AG04450 (cell line): ENCODE data around the gene MARK1. TPM values are rescaled to one million over a fixed set of nuclear protein-coding genes. Genes with fewer than 3 reads are reported as not detected.

Experiments used
- CTCF ChIA-PET: fragments of 300-600, 350-600 bp; formaldehyde crosslinking; extraction: SDS; loops from one replicate; lab custom pipeline; 2022; ENCODE audit warnings: antibody characterized with exemption, inconsistent platforms; lab: Charles Lee
- POLR2A ChIA-PET: fragments of 350-600 bp; formaldehyde crosslinking; extraction: SDS; loops from one replicate; lab custom pipeline; 2021; ENCODE audit warnings: antibody characterized with exemption, inconsistent platforms; lab: Yijun Ruan, JAX
- DNase-seq: peaks from one replicate; pipeline ENCODE4 v3.0.0-alpha.2; 2011; ENCODE audit warnings: low read depth, low spot score
- H3K27ac ChIP-seq: one replicate; pipeline ENCODE4 v1.5.1; 2012; ENCODE audit warnings: low read depth, low read length, control low read depth
- H3K27me3 ChIP-seq: one replicate; pipeline ENCODE4 v1.6.0; 2012; ENCODE audit warnings: low read length; ENCODE audit not compliant: control insufficient read depth, insufficient read depth
- H3K4me3 ChIP-seq: 2 replicates; pipeline ENCODE4 v1.5.1; 2011; ENCODE audit warnings: mild to moderate bottlenecking, low read depth, low read length, control low read depth
- H3K9me3 ChIP-seq: 2 replicates; pipeline ENCODE4 v1.5.1; 2012; ENCODE audit warnings: low read length; ENCODE audit not compliant: control insufficient read depth, insufficient read depth
- CTCF ChIP-seq: IDR thresholded peaks from 2 replicates; pipeline ENCODE4 v1.5.1; 2011; ENCODE audit warnings: low read depth, low read length, control low read depth, inconsistent platforms
- polyA plus RNA-seq: library from polyadenylated mRNA; depleted of rRNA; stranded (reverse); fragments of >200 nt; gene quantifications from 2 replicates; pipeline ENCODE4 v1.2.3, GENCODE V29; 2011

MARK1 gene
- polyA plus RNA-seq, 1 experiment: not detected

- CTCF ChIA-PET: interaction anchor here (1.0 kb wide), 1 partner anchor 21 kb away, joined by 4 read pairs; no protein-coding TSS in a partner anchor
- Histone ChIP-seq H3K9me3 (no peaks in the 10 kb centered on the region), H3K27me3 (no peaks in the 10 kb centered on the region), H3K27ac (no peak overlapping the region), H3K4me3 (no peak overlapping the region)
- DNase-seq: no peak
- TF ChIP-seq CTCF: no peak
- POLR2A ChIA-PET: no interaction called here
Measured at GRCh38 chr1:220504329-220504728, 23.6 kb upstream of the MARK1 start.

GRCh38 chr1:220507085-220507484 is 20.9 kb upstream of the MARK1 start:
- no peaks in the 10 kb centered on the region for H3K27me3 ChIP-seq
- H3K9me3 ChIP-seq: no peaks in the 10 kb centered on the region
- no peak for TF ChIP-seq CTCF
- POLR2A ChIA-PET: no interaction called here
- CTCF ChIA-PET: no interaction called here
- no peak for DNase-seq
- no peak overlapping the region for H3K4me3 ChIP-seq
- no peak overlapping the region for H3K27ac ChIP-seq

GRCh38 chr1:220511179-220511578 is 16.8 kb upstream of the MARK1 start:
- H3K27me3 ChIP-seq: no peaks in the 10 kb centered on the region
- no peak overlapping the region for H3K27ac ChIP-seq
- ChIA-PET POLR2A (no interaction called here), CTCF (no interaction called here)
- TF ChIP-seq CTCF: no peak
- DNase-seq: no peak
- H3K4me3 ChIP-seq: no peak overlapping the region
- no peaks in the 10 kb centered on the region for H3K9me3 ChIP-seq

- DNase-seq: no peak
- H3K4me3 ChIP-seq: no peak overlapping the region
- peak; percentile 22; the same call in 1 of the 2 replicates for TF ChIP-seq CTCF
- CTCF ChIA-PET: no interaction called here
- no peaks in the 10 kb centered on the region for H3K9me3 ChIP-seq
- POLR2A ChIA-PET: no interaction called here
- no peak overlapping the region for H3K27ac ChIP-seq
- no peaks in the 10 kb centered on the region for H3K27me3 ChIP-seq
Measured at GRCh38 chr1:220511785-220512184, 16.2 kb upstream of the MARK1 start.

- CTCF ChIA-PET: interaction anchor here (1.0 kb wide), 1 partner anchor 220 kb away, joined by 3 read pairs; no protein-coding TSS in a partner anchor
- POLR2A ChIA-PET: no interaction called here
- no peak overlapping the region for H3K27ac ChIP-seq
- TF ChIP-seq CTCF: no peak
- DNase-seq: no peak
- no peaks in the 10 kb centered on the region for H3K9me3 ChIP-seq
- H3K27me3 ChIP-seq: no peaks in the 10 kb centered on the region
- H3K4me3 ChIP-seq: no peak overlapping the region
Measured at GRCh38 chr1:220513834-220514233, 14.1 kb upstream of the MARK1 start.
